Esophagus muscularis mucosa (tissue), 4 donors: ENCODE data around the gene BTG1. TPM values are rescaled to one million over a fixed set of nuclear protein-coding genes. Genes with fewer than 3 reads are reported as not detected.

Experiments
- DNase-seq: peaks from one replicate; pipeline ENCODE4 v3.0.0-alpha.2; 2017; ENCODE audit errors: extremely low spot score
- H3K27ac ChIP-seq, 4 donors: fragments of 200-600 bp; sonication (generic); replicated peaks in 1 of 4; 1 replicate in 3 of 4; 2 replicates in 1 of 4; pipeline ENCODE4 v1.5.1; 2016 to 2019; ENCODE audit warnings: mild to moderate bottlenecking in 1 of 4
- H3K27me3 ChIP-seq, 4 donors: fragments of 200-600 bp; sonication (generic); one replicate each; pipeline versions ENCODE4 v1.5.1 to v1.6.0; 2016 to 2019
- H3K36me3 ChIP-seq, 4 donors: fragments of 200-600 bp; sonication (generic); one replicate each; pipeline ENCODE4 v1.5.1; 2016 to 2019
- H3K4me1 ChIP-seq, 4 donors: fragments of 200-600 bp; sonication (generic); one replicate each; pipeline ENCODE4 v1.5.1; 2016 to 2019
- H3K4me3 ChIP-seq, 4 donors: fragments of 200-600 bp; sonication (generic); 1 replicate in 2 of 4; 2 replicates in 2 of 4; pipeline ENCODE4 v1.5.1; 2016 to 2019; ENCODE audit warnings: mild to moderate bottlenecking in 4 of 4, moderate library complexity in 1 of 4
- H3K9me3 ChIP-seq, 4 donors: fragments of 200-600 bp; sonication (generic); 1 replicate in 3 of 4; 2 replicates in 1 of 4; pipeline ENCODE4 v1.5.1; 2016 to 2019
- EP300 ChIP-seq: sonication (generic); formaldehyde crosslinking; IDR thresholded peaks from one replicate; pipeline ENCODE4 v1.6.1; 2017; ENCODE audit warnings: antibody characterized with exemption
- POLR2A ChIP-seq: fragments of 450-650 bp; IDR thresholded peaks from one replicate; pipeline ENCODE4 v1.6.1; 2017; ENCODE audit warnings: antibody characterized with exemption, moderate library complexity, mild to moderate bottlenecking, low read depth
- POLR2AphosphoS5 ChIP-seq, 2 donors: sonication (generic); formaldehyde crosslinking; IDR thresholded peaks; one replicate each; pipeline ENCODE4 v1.6.1; 2017; ENCODE audit warnings: antibody characterized with exemption in 2 of 2
- WGBS: methylation state at CpG from one replicate; pipeline ENCODE4 v1.1.5; 2018; 5-methylcytosine and 5-hydroxymethylcytosine counted together
- intact Hi-C: fragments of 100-400 bp; cut with DNase I; formaldehyde crosslinking; loops from one replicate; pipeline ENCODE4 v1.15.1; 2023
- total RNA-seq, 4 donors: library from RNA; depleted of rRNA; stranded (reverse); fragments of >200 nt; gene quantifications; one replicate each; pipeline versions ENCODE4 v1.1.0 to v1.2.1, GENCODE V29; 2016
- TF ChIP-seq, protein P1 (sequence below), 3 experiments: fragments of 200-600 bp in 2 of 3; fragments of 450-650 bp in 1 of 3; sonication (generic) in 2 of 3; IDR thresholded peaks; one replicate each; pipeline ENCODE4 v1.5.1; 2017 to 2019; ENCODE audit warnings: antibody characterized with exemption in 3 of 3, mild to moderate bottlenecking in 2 of 3, moderate library complexity in 1 of 3

BTG1 gene
- total RNA-seq, 4 donors from 2014 or later, result 40.6 to 66.4 (median 43.1) TPM

- Histone ChIP-seq H3K27ac (no peak overlapping the region), H3K36me3 (peaks cover 0 to 6% (median 0%) of the 10 kb centered on the region in 4 donors), H3K27me3 (no peaks in the 10 kb centered on the region), H3K4me1 (peaks cover 37 to 49% (median 44%) of the 10 kb centered on the region in 4 donors), H3K4me3 (no peak overlapping the region), H3K9me3 (no peaks in the 10 kb centered on the region)
- TF ChIP-seq, protein P1, sequence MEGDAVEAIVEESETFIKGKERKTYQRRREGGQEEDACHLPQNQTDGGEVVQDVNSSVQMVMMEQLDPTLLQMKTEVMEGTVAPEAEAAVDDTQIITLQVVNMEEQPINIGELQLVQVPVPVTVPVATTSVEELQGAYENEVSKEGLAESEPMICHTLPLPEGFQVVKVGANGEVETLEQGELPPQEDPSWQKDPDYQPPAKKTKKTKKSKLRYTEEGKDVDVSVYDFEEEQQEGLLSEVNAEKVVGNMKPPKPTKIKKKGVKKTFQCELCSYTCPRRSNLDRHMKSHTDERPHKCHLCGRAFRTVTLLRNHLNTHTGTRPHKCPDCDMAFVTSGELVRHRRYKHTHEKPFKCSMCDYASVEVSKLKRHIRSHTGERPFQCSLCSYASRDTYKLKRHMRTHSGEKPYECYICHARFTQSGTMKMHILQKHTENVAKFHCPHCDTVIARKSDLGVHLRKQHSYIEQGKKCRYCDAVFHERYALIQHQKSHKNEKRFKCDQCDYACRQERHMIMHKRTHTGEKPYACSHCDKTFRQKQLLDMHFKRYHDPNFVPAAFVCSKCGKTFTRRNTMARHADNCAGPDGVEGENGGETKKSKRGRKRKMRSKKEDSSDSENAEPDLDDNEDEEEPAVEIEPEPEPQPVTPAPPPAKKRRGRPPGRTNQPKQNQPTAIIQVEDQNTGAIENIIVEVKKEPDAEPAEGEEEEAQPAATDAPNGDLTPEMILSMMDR (IDR thresholded peaks at IDR 0.05), result no peak
- TF ChIP-seq POLR2AphosphoS5 (IDR thresholded peaks at IDR 0.05), result no peak
- no peak for TF ChIP-seq EP300
- TF ChIP-seq POLR2A, result no peak
- WGBS, result 100% methylated on average over 2 of the region's 2 CpGs
- intact Hi-C loops, result no loop called here
- DNase-seq, result no peak
These were observed 16.0 kb downstream of the BTG1 start for GRCh38 chr12:92129609-92130008.

DNA sequence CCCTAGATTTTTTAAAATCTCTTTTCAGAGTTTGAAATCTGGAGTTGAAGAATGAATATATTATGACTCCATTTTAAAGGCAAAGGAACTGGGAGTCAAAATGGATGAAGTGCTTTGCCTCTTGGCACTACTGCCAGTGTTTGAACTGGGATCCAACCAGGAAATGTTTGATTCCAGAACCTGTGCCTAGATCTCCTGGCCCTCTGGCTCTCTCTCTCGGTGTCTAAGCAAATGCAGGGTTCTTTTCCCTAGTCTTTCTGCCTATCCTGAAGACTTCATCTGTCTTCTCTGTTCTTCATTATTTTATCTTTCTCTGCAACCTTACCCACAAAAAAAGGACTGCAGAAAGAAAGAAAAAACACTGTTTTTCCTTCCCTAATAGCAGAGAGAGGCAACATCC is 17.0 kb downstream of the BTG1 start:
- Histone ChIP-seq H3K4me1 (peaks cover 27 to 44% (median 36%) of the 10 kb centered on the region in 4 donors), H3K4me3 (no peak overlapping the region), H3K27ac (no peak overlapping the region), H3K36me3 (peaks cover 0 to 6% (median 0%) of the 10 kb centered on the region in 4 donors), H3K27me3 (no peaks in the 10 kb centered on the region), H3K9me3 (no peaks in the 10 kb centered on the region)
- TF ChIP-seq EP300, result no peak
- no peak for TF ChIP-seq POLR2A
- TF ChIP-seq, protein P1 (IDR thresholded peaks at IDR 0.05), result no peak
- TF ChIP-seq POLR2AphosphoS5 (IDR thresholded peaks at IDR 0.05), result no peak
- 94% methylated on average over 1 of the region's 1 CpG for WGBS
- intact Hi-C loops, result no loop called here
- no peak for DNase-seq

- H3K36me3 ChIP-seq, result peaks cover 0 to 6% (median 0%) of the 10 kb centered on the region in 4 donors
- WGBS, result 88% methylated on average over 6 of the region's 6 CpGs
- H3K27me3 ChIP-seq, result no peaks in the 10 kb centered on the region
- no peak overlapping the region for H3K27ac ChIP-seq
- DNase-seq, result no peak
- H3K4me3 ChIP-seq, result no peak overlapping the region
- peaks cover 0 to 12% (median 7%) of the 10 kb centered on the region in 4 donors for H3K4me1 ChIP-seq
- TF ChIP-seq POLR2AphosphoS5 (IDR thresholded peaks at IDR 0.05), result no peak
- H3K9me3 ChIP-seq, result peaks cover 0 to 20% (median 6%) of the 10 kb centered on the region in 4 donors
- intact Hi-C loops, result no loop called here
These were observed 21.0 kb downstream of the BTG1 start for GRCh38 chr12:92124689-92125029.

GRCh38 chr12:92123780-92124688 is 21.6 kb downstream of the BTG1 start:
- Histone ChIP-seq H3K4me1 (peaks cover 0 to 12% (median 7%) of the 10 kb centered on the region in 4 donors), H3K27me3 (no peaks in the 10 kb centered on the region), H3K4me3 (no peak overlapping the region), H3K27ac (no peak overlapping the region), H3K36me3 (peaks cover 0 to 3% (median 0%) of the 10 kb centered on the region in 4 donors), H3K9me3 (peaks cover 0 to 26% (median 6%) of the 10 kb centered on the region in 4 donors)
- TF ChIP-seq, protein P1 (IDR thresholded peaks at IDR 0.05), result no peak
- TF ChIP-seq POLR2AphosphoS5 (IDR thresholded peaks at IDR 0.05) (no peak), EP300 (no peak), POLR2A (no peak)
- no peak for DNase-seq
- WGBS, result 76% methylated on average over 2 of the region's 2 CpGs
- intact Hi-C loops, result no loop called here

DNA sequence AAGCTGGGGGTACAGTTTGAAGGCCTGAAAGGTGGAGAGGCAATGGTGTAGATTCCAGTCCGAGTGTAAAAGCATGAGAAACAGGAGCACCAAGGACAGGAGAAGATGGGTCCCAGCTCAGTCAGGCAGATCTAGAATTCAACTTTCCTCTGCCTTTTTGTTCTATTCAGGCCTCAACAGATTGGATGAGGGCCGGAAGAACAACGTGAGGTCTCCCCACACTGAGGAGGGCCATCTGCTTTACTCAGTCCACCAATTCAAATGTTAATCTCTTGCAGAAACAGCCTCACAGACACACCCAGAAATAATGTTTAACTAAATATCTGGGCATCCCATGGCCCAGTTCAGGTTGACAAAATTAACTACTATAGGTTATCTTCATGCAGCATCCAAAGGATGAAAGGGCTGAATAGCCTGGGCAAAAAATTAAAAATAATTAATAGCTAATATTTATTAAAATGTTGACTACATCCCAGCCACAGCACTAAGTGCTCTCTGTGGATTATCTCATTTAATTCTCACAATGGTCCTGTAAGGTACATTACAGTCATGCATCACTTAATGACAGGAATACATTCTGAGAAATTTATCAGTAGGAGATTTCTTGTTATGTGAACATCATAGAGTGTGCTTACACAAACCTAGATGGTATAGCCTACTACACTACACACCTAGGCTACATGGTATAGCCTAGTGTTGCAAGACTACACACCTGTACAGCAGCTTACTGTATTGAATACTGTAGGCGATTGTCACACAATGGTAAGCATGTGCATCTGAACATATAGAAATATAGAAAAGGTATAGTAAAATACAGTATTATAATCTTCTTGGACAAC is 22.5 kb downstream of the BTG1 start:
- no peak for DNase-seq
- no peak for TF ChIP-seq EP300
- TF ChIP-seq POLR2A, result no peak
- no peak for TF ChIP-seq POLR2AphosphoS5 (IDR thresholded peaks at IDR 0.05)
- TF ChIP-seq, protein P1 (IDR thresholded peaks at IDR 0.05), result no peak
- Histone ChIP-seq H3K4me1 (peaks cover 0 to 12% (median 7%) of the 10 kb centered on the region in 4 donors), H3K4me3 (no peak overlapping the region), H3K9me3 (peaks cover 0 to 29% (median 6%) of the 10 kb centered on the region in 4 donors), H3K27me3 (no peaks in the 10 kb centered on the region), H3K27ac (no peak overlapping the region), H3K36me3 (no peaks in the 10 kb centered on the region)
- intact Hi-C loops, result no loop called here
- 98% methylated on average over 4 of the region's 4 CpGs for WGBS
